HG03097 (cell line): ENCODE data around the gene MED12L.
"Not testable (repeated sequence)": the region's sequence is repeated elsewhere in the genome, so short reads cannot be mapped to it uniquely, and the experiment has no call there.

Experiments
- ATAC-seq: cut with Tn5 transposase; IDR thresholded peaks from one replicate; pipeline ENCODE4 v1.9.1; 2021; ENCODE audit not compliant: unreplicated experiment, low FRiP score

The MED12L gene

DNA sequence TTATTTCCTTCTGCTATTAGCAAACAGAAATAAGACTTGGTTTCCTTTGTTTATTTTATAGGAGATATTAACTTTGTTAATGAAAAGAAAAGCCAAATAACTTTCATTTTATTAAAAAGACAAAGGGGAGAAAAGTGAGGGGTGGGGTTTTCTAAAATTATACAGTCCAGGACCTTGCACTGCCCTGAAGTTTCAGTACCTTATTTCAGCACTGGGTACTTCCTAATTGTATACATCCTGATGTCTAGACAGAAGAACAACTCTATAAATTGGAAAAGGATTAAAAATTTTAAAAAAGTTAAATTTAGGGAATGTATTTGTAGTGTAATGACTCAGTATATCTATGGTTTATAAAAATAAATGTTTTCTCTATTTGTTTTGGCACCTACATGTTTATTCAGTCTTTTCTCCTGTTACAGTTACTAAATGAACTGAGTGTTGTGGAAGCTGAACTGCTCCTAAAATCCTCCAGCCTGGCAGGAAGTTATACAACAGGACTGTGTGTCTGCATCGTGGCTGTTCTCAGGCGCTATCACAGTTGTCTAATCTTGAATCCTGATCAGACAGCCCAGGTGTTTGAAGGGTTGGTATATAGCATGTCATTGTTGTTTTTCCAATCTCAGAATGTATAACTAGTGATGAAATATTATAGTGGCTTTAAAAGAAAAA is 271.5 kb downstream of the MED12L start:
- ATAC-seq, result no peak

DNA sequence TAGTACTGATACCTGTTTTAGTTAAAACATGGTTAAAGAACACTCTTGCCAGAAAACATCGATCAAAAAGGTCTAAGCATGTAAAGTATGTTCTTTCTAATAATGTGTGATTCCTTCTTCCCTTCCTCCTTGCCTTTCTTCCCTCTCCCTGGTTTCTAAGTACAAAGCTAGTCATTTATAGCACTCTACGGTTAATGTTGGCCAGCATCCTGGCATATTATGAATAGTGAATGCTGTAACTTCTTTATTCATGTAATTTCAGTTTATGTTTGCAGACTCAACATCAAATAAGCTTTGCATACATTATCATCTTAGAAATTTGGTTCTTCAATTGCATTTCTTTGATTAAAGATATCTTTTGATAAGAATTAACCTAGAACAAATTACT is 272.0 kb downstream of the MED12L start:
- no peak for ATAC-seq

DNA sequence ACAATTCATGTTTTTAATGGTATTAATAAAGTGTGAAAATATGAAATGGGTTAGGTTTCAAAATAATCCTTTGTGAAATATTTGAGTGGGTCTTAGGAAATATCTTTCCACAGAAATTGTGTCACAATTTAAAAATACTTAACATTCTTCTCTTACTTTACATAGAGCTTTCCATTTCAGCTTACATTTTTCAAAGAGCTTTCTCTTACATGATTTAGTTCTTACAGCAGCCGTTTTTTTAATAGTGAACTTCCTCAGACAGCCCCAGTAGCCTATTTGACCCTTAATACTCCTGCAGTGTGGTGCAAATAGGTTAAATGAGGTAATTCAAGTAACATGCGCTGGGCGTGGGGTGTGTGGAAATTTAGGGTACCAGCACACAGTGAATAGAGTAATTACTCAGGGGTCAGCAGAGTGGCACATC is 277.3 kb downstream of the MED12L start:
- ATAC-seq, result no peak

DNA sequence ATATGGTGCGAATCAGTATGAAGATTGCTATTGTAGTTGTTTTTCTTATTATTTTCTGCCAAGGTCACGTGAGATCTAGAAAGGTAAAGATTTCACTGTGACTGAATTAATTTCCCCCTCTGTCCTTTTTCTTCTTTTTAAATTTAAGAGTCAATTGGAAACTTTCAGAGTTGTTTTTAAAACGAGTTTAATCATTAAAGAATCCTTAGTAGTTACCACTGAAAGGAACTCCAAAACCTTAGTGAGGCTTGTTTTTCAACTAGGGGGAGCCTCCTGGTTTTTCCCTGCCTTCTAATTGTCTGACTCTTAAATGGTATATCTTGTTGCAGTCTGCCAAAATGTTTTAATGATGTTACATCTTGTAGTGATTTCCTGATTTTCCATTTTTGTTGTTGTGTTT is 281.5 kb downstream of the MED12L start:
- no peak for ATAC-seq

DNA sequence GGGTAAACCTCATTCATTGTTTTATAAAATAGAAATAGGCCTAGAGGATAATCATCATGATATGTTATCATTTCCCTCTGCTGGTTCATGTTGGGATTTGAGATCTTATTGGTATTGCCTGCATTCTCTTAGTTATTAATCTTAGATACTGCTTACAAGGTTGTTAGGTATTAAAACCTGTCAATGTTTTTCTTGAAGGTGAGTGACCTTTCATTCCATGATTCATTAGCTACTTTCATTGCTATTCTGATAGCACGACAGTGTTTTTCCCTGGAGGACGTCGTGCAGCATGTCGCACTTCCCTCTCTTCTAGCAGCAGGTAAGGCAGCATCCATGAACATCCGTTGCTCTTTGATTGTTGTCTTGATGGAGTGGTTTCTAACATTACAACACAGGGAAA is 282.0 kb downstream of the MED12L start:
- no peak for ATAC-seq

DNA sequence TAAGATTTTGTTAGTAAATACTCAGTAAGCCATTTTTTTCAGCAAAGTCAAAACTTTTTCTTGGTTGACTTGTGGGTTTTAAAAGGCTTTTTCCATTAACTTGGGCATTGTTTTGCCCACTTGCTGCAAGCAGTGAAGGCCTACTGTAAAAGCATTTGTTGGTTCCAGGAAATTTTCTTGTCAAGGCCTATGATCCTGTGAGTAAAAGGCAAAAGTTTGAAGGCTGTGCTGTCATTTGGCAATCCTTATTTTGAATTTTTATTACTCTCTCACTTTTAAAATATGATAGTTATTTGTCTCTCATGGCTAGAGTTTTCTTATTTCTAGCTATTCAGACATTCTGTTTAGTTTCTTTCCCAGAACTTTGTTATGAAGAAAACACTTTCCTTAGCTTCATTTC is 286.1 kb downstream of the MED12L start:
- ATAC-seq, result no peak

DNA sequence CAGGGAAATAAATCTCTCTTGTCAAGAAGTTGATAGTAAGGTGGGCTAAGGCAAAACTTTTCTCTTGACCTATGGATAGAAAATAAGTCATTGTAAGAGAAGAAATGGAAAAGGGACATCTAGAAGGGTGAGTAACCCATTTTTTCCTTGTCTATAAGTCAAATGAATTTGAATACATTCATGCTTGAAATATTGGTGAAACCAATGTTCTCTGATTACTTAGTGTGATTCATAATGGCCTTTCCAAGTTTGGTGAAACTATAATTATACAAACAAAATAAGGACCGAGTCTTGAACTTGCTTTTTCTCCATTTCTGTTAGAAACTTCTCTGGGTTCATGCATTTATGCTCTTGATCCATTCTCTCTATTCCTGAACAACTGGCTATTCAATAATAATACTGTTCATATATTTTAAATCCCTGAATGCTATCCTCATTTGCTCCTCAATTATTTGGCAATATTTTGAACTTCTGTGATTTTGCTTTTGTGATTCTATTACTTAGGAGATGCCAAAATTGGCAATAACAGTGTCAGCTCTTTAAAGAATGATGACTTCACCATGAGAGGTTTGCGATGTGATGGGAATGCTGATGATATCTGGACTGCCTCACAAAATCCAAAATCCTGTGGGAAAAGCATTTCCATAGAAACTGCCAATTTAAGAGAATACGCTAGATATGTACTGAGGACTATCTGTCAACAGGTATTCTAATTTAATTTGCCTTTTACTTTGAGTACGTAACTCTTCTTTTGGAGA is 286.8 kb downstream of the MED12L start:
- ATAC-seq, result no peak

DNA sequence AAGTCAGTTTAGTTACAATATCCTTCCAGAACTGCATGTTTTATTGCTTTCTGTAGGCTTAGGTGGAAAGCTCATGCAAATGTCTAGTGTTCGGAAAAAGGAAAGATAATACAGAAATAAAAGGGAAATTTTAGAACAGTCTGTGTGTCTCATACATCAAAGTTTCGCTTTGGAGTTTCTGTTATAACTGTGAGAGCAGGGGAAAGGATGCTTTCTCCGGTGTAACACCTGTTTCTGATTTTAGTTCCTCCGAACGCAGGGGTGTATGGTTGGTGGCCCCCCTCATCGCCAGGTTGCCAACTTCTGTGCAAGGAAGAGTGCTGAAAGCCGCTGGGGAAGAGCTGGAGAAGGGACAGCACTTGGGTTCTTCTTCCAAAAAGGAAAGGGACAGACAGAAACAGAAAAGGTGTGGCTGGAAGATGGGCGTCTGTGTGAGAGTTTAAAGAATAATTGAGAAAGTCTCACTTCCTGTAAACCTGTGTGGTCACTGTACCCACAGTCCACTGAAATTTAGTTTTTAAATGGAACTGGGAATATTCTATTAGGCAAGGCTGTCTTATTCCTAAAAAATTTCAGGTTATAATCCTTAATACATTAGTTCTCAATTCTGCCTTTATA is 292.4 kb downstream of the MED12L start:
- no peak for ATAC-seq

DNA sequence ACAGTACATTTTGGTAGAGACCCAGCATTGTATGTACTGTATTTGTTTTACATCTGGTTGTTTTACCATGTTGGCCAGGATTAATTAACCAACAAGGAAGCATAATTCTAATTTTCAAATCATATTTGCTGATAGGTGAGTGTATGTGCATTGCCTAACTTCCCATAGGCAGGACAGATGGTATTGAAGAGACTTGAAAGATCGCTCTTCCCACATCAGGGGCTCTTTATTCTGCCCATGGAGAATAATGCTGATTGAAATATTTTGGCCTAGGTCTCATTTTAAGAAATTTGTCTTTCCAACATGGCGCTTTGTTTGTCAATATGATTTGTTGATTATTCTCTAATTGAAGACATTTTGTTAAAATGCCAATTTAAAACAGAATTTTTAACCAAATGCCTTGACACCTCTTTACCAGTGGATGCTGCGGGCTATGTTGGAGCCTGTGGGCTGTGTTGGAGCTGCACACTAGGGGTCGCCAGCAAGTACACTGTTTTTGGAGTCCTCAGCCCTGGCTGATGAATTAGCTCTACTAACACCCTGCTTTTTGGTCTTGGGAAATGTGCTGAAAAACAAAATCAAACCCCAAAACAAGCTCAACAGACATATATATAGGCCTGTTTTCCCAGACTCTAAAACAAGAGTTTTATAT is 293.7 kb downstream of the MED12L start:
- no peak for ATAC-seq

DNA sequence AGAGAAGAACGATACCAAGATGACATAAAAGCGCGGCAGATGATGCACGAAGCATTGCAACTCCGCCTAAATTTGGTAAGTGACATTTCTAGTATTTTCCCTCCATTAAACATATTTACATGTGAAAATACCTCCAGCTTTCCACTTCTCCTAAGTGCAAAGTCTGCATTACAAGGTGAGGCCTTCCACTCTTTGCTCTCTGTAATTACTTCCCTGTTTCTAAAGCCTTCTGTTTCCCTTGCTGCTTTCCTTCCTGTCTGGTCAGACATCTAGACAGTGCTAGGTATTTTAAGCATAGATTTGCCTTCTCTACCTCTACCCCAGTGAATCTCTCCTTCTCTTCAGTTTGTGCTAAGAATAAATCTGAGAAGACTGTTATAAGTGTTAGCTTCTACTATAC is 297.2 kb downstream of the MED12L start:
- no peak for ATAC-seq

DNA sequence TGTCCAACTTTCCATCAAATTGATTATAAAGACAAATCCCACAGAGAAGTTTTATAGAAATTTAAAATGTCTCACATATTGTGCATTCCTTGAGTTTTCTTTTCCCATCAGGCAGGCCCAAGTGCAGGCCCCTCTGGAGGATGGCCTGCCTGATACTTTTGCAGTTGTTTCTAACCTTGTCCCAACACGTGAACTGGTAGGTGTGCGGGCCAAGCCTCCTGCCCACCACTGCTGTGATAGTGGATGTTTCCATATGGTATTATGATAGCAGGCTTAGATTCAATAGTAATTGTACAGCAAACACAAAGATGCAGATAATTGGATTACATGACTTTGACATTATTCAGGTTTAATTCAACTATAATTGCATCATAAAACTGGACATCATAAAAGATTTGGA is 297.6 kb downstream of the MED12L start:
- ATAC-seq, result no peak

DNA sequence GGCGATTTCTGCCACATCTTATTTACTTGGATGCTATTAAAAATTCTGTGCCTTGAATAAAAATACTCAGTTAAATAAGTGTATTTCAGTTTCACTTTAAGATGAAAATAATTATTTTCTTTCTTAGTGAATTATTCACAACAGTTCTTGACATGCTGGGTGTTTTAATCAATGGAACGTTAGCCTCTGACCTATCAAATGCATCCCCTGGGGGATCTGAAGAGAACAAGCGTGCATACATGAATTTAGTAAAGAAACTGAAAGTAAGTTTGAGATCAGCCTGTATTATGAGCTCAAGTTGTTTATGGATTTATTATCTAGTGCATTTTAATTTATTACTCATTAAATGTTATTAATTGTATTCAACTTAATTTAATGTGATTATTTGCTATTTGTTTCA is 298.5 kb downstream of the MED12L start:
- peak; percentile 74 for ATAC-seq

DNA sequence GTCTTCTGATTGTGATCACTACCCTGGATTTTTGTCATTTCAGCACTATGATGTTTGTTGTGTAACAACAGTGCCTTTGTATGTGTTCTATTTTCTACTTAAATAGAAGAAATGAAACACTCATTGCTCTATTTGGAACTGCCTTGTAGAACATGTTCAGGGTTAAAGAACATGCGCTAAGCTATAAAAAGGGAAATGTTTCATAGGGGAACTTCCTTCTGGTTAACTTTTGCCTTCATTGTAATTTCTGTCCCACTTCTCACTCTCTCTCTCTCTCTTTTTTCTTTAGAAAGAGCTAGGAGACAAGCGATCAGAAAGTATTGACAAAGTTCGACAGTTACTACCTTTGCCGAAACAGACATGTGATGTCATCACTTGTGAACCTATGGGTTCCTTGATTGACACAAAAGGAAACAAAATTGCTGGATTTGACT is 299.3 kb downstream of the MED12L start, which contains the start of gene P2RY12:
Gene P2RY12 (minus strand): TSS at position 13 of the 434 bp plus-strand sequence. CDS start 45,908 bp downstream, outside the sequence.
- ATAC-seq, result no peak

DNA sequence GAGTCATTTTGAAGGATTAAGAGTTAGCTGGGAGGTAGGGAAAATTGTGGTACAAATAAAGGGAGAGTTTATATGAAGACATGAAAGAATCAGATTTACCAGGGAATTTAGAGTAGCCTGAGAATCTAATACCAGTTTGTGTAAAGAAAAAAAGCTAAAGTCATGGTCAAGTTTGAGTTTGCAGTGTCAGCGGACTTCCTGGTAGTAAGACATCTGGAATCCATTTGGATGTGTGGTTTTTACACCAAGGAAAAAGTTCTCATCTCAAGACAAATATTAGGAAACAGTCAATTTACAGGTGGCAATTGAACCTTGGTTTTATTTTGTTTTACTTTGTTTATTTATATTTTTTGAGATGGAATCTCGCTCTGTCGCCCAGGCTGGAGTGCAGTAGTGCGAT is 300.6 kb downstream of the MED12L start:
- no peak for ATAC-seq

DNA sequence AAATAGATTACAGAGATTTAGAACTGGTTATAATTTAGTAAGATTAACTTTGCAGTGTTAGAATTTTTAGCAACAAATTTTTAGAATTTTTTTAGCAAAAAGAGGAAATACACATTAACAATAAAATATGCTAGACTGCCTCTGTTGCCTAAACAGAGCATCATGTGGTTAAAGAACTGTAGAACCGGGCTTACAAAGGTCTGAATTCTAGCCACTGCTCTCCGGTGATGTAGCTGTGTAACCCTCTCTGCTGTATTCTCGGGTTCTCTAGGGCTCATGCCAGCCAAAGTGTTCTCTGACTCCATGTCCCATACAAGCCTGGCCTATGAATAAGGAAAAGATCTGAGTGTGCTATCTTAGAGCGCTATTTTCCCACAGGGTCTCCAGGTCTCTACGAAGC is 302.0 kb downstream of the MED12L start:
- no peak for ATAC-seq

DNA sequence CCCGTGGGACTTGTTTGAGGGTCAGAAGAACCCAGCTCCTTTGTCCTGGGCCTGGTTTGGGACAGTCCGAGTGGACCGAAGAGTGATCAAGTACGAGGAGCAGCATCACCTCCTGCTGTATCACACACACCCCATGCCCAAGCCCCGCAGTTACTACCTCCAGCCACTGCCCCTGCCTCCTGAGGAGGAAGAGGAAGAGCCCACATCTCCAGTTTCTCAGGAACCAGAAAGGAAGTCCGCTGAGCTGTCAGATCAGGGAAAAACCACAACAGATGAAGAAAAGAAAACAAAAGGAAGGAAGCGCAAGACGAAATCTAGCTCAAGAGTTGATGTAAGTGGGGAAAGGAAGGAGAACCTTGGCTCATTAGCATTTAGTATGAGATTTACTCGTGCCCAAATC is 302.4 kb downstream of the MED12L start:
- ATAC-seq, result no peak

DNA sequence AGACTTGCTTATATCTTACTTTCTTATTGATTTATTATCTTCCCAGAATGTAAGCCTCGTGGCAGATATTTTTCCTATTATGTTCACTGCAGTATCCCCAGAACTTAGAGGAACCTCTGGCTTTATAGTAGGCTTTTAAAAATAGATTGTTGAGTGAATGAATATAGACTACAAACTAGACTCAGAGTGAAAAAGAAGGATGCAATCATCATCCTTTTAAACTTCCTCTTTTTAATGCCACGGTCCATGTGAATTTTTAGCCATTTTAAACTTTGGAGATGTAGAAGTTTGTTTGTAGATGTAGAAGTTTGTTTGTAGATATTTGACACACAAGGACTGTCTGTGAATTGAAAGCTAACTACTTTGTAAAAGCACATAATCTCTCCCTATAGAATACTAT is 306.3 kb downstream of the MED12L start:
- ATAC-seq, result no peak

DNA sequence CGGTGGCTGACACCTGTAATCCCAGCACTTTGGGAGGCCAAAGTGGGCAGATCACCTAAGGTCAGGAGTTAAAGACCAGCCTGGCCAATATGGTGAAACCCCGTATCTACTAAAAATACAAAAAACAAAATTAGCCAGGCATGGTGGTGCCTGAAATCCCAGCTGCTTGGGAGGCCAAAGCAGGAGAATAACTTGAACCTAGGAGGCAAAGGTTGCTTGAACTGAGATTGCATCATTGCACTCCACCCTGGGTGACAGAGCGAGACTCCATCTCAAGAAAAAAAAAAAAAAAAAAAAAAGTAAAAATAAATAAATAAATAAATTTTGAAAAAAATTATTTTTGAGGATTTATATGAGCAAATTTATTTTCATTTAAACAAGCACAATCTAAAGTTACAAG is 306.7 kb downstream of the MED12L start:
- ATAC-seq, result not testable (repeated sequence)

DNA sequence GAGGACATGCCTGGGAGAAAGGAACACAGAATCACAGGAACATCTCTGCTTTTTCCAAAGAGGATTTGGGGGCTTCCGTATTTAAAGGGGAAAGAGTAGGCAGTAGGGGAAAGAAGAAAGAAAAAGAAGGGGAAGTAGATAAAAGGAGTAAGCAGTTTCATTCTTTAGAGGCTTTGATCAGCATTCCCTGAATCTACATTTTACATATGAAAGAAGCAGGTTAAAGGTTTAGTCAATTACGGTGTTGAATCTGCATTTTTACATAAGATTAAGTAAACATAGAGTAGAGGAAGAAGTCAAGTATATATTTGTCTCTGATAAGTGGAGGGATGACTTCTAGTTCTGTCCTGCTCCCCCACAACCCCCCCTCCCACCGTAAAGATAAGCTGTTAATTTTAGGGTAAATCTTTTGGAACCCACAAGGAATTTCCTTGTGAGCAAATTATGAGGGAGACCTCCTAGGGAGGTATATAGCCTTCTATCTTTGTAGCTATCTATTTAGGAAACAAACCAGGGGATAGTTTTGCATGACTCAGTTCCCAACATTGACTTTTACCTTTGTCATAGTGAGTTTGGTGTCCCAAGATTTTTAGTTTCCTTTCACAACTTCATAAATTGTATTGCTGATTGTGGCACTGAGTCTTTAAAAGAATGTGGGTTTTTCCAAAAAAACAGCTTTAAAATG is 307.8 kb downstream of the MED12L start:
- no peak for ATAC-seq

DNA sequence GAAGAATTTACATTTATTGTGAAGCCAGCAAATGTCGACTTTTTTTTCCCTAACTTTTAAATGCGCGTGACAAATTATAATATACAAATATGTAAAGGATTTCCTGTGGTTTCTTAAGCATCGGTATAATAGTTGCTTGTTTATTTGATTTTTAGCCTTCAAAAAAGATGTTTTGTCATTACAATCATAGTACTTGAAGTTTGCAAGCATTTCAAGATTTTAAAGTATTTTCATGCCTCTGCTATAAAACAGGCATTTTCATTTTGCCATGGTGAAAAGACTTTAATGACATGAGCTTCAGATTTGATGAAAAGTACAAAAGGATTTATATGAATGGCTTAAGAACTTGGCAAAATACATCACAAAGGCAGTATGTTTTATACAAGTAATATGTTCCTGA is 308.5 kb downstream of the MED12L start:
- no peak for ATAC-seq

DNA sequence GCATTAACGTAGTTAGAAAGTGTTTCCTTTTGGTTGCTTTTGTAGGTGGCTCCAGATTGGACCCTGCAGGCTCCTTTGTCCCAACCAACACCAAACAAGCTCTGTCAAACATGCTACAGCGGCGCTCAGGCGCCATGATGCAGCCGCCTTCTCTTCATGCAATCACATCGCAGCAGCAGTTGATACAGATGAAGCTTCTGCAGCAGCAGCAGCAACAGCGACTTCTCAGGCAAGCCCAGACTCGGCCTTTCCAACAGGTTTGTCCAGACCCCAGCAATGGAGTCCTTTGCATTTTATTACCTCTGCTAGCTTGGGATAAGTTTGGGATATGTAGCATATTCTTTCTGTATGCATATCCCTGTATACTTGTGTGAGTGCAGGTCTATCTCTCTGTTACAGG is 309.1 kb downstream of the MED12L start:
- no peak for ATAC-seq
